K562 (cell line): Measurements from ENCODE around the gene ADAMTS2. TPM values are rescaled to one million over a fixed set of nuclear protein-coding genes. Genes with fewer than 3 reads are reported as not detected.

ENCODE experiments used
- ATAC-seq: fragments of 200-7000 bp; cut with Tn5 transposase; 3 replicates; pipeline ENCODE4 v1.9.1; 2020; ENCODE audit warnings: moderate library complexity
- BruUV-seq: library from RNA; stranded (reverse); fragments of 400-500 nt; replicated peaks from 2 replicates; lab custom pipeline; 2021; lab: Mats Ljungman, UMichigan
- CTCF ChIA-PET: fragments of 300-600 bp; formaldehyde crosslinking; extraction: SDS; loops from one replicate; lab custom pipeline; 2021; ENCODE audit warnings: low intra/inter-chr PET ratio; lab: Yijun Ruan, JAX
- POLR2A ChIA-PET: fragments of 300-600, 350-650 bp; sonication (Branson Sonifier 250); formaldehyde crosslinking; extraction: SDS; loops from one replicate; lab custom pipeline; 2021; ENCODE audit warnings: antibody characterized with exemption, inconsistent platforms; lab: Yijun Ruan, JAX
- DNase-seq, 4 experiments: peaks; one replicate each; pipeline versions ENCODE4 v3.0.0 to v3.0.0-alpha.2; 2011 to 2018; ENCODE audit warnings: low spot score in 3 of 4, mixed read lengths in 3 of 4; ENCODE audit errors: extremely low read depth in 1 of 4
- FAIRE-seq: peaks from 2 replicates; lab custom pipeline; 2011; peaks lifted over from hg19 to GRCh38; lab: Jason Lieb, UNC
- H2AFZ ChIP-seq: 2 replicates; pipeline ENCODE4 v1.6.0; 2011; ENCODE audit warnings: low read depth, low read length, control low read depth, inconsistent platforms
- H3K27ac ChIP-seq: fragments of 200-600 bp; 3 replicates; pipeline ENCODE4 v1.8.0; 2011; ENCODE audit warnings: low read depth, mild to moderate bottlenecking, control low read depth, inconsistent platforms, low read length, moderate library complexity, mixed read lengths; ENCODE audit errors: extremely low read depth
- H3K27me3 ChIP-seq, 2 experiments: fragments of 300-600 bp in 1 of 2; 2 replicates in 1 of 2; 3 replicates in 1 of 2; pipeline versions ENCODE4 v1.6.0 to v1.8.0; 2011; ENCODE audit warnings: inconsistent platforms in 2 of 2, low read length in 2 of 2, mild to moderate bottlenecking in 1 of 2, mixed read lengths in 1 of 2, moderate library complexity in 1 of 2; ENCODE audit not compliant: control insufficient read depth in 2 of 2, insufficient read depth in 2 of 2
- H3K36me3 ChIP-seq: fragments of 300-600 bp; 3 replicates; pipeline ENCODE4 v1.8.0; 2011; ENCODE audit warnings: mild to moderate bottlenecking, low read length, inconsistent platforms; ENCODE audit not compliant: control insufficient read depth, insufficient read depth
- H3K4me1 ChIP-seq, 2 experiments: fragments of 200-600 bp in 1 of 2; replicated peaks in 1 of 2; 2 replicates in 1 of 2; 3 replicates in 1 of 2; pipeline versions ENCODE4 v1.5.1 to v1.8.0; 2011; ENCODE audit warnings: inconsistent platforms in 2 of 2, low read length in 2 of 2, mild to moderate bottlenecking in 1 of 2, mixed read lengths in 1 of 2, moderate library complexity in 1 of 2; ENCODE audit not compliant: control insufficient read depth in 2 of 2, insufficient read depth in 2 of 2
- H3K4me2 ChIP-seq: 2 replicates; pipeline ENCODE4 v1.6.1; 2011; ENCODE audit warnings: low read length, control low read depth, inconsistent platforms, mixed read lengths; ENCODE audit not compliant: insufficient read depth
- H3K4me3 ChIP-seq: fragments of 200-600 bp; sonication (generic), shearing (Covaris generic); 2 replicates; pipeline ENCODE4 v1.5.1; 2016; ENCODE audit warnings: control low read depth, inconsistent platforms
- H3K79me2 ChIP-seq: fragments of 200-600 bp; 3 replicates; pipeline ENCODE4 v1.8.0; 2011; ENCODE audit warnings: low read length, inconsistent platforms; ENCODE audit not compliant: control insufficient read depth, insufficient read depth
- H3K9ac ChIP-seq, 2 experiments: 2 replicates each; pipeline versions ENCODE4 v1.6.0 to v1.6.1; 2011; ENCODE audit warnings: low read depth in 2 of 2, low read length in 2 of 2, control low read depth in 1 of 2, inconsistent platforms in 1 of 2, mild to moderate bottlenecking in 1 of 2, mixed read lengths in 1 of 2; ENCODE audit not compliant: insufficient read depth in 1 of 2
- H3K9me1 ChIP-seq: one replicate; pipeline ENCODE4 v1.6.0; 2011; ENCODE audit warnings: inconsistent platforms, mild to moderate bottlenecking, low read length, moderate library complexity; ENCODE audit not compliant: control insufficient read depth, insufficient read depth
- H3K9me3 ChIP-seq: replicated peaks from 2 replicates; pipeline ENCODE4 v1.5.1; 2011; ENCODE audit warnings: low read depth, low read length, inconsistent platforms; ENCODE audit not compliant: control insufficient read depth, insufficient read depth
- H4K20me1 ChIP-seq: replicated peaks from 2 replicates; pipeline ENCODE4 v1.6.1; 2011; ENCODE audit warnings: low read length, inconsistent platforms, mixed read lengths; ENCODE audit not compliant: control insufficient read depth, insufficient read depth
- CEBPZ ChIP-seq: fragments of 150-350 bp; IDR thresholded peaks from 2 replicates; pipeline ENCODE4 v1.6.1; 2014; ENCODE audit warnings: low read depth, mild to moderate bottlenecking, low read length, borderline replicate concordance
- KAT2B ChIP-seq: IDR thresholded peaks from one replicate; pipeline ENCODE4 v1.6.1; 2012; ENCODE audit warnings: low read depth, mild to moderate bottlenecking, control low read depth, inconsistent platforms, low read length, moderate library complexity
- NR1H2 ChIP-seq: sonication (generic); formaldehyde crosslinking; IDR thresholded peaks from 2 replicates; pipeline ENCODE4 v1.4.0; 2020; ENCODE audit warnings: mild to moderate bottlenecking, missing genetic modification reagents
- TAF15 ChIP-seq: fragments of 200-400 bp; formaldehyde crosslinking; IDR thresholded peaks from 2 replicates; pipeline ENCODE4 v1.6.1; 2017; ENCODE audit warnings: mild to moderate bottlenecking, low read depth, low read length, moderate library complexity
- ZNF699 ChIP-seq: fragments of 250-450 bp; sonication (Bioruptor Pico); IDR thresholded peaks from 2 replicates; pipeline ENCODE4 v1.8.0; 2021; ENCODE audit warnings: mild to moderate bottlenecking, moderate library complexity; ENCODE audit not compliant: insufficient replicate concordance
- WGBS: fragments of 100-300 bp; shearing (Covaris generic); methylation state at CpG from one replicate; pipeline ENCODE4 v1.1.6; 2016; ENCODE audit warnings: low coverage, mixed read lengths; ENCODE audit not compliant: insufficient coverage; ENCODE audit errors: missing lambda C conversion rate; 5-methylcytosine and 5-hydroxymethylcytosine counted together
- in situ Hi-C: fragments of 300-500 bp; cut with MboI; formaldehyde crosslinking; loops from 4 replicates; pipeline ENCODE4 v1.15.0; 2018; ENCODE audit warnings: inconsistent platforms, mixed read lengths
- intact Hi-C: fragments of 100-400 bp; cut with micrococcal nuclease; formaldehyde crosslinking; loops from 2 replicates; pipeline ENCODE4 v1.14.2; 2022
- polyA plus RNA-seq, 8 experiments: library from polyadenylated mRNA; depleted of rRNA in 4 of 8; stranded (reverse) in 5 of 8; unstranded in 3 of 8; fragments of >200 nt; fragmentation: Nextera tagmentation in 2 of 8; fragmentation: Illumina TruSeq in 1 of 8; extraction: Ambion mirVana in 2 of 8; extraction: Trizol in 1 of 8; gene quantifications; 2 replicates each; pipeline versions ENCODE4 v1.2.1 to v1.2.3, GENCODE V29; 2011 to 2014; ENCODE audit warnings: inconsistent platforms in 1 of 8, missing spikeins in 1 of 8
- total RNA-seq, 7 experiments: library from RNA; depleted of rRNA in 6 of 7; stranded (reverse); fragments of >200 nt in 6 of 7; fragmentation: Illumina TruSeq in 2 of 7; extraction: Trizol in 2 of 7; gene quantifications; 2 replicates each; pipeline versions ENCODE4 v1.2.1 to v1.2.3, GENCODE V29; 2011 to 2021; ENCODE audit warnings: low replicate concordance in 1 of 7

Gene ADAMTS2
- total and polyA plus RNA-seq, 9 of the 15 experiments (the other 6 are each of a cell fraction or from before 2014, with no cell fraction given) = not detected

GRCh38 chr5:179201986-179202385 lies 143.3 kb downstream of the ADAMTS2 start:
- Histone ChIP-seq H3K27me3 (peaks cover 18 to 65% of the 10 kb centered on the region in 2 experiments; a peak in 4 of 5 replicates), H2AFZ (no peak overlapping the region)
- POLR2A ChIA-PET = no interaction called here
- FAIRE-seq = no peak
- no peak for TF ChIP-seq KAT2B
- no peak for TF ChIP-seq TAF15
- no peak for TF ChIP-seq NR1H2
- no peak for TF ChIP-seq CEBPZ
- TF ChIP-seq ZNF699 (CRISPR knock-in tag) = no peak
- TF ChIP-seq, all 486 proteins: peak for 0
- intact Hi-C loops (no loop called here), in situ Hi-C loops (no loop called here)
- no TSS peak for BruUV-seq
- 4% methylated on average over 16 of the region's 16 CpGs for WGBS
- no peak overlapping the region for H3K4me2 ChIP-seq
- no peaks in the 10 kb centered on the region for H3K79me2 ChIP-seq
- ATAC-seq (no peak), DNase-seq (no peak)
- H4K20me1 ChIP-seq = no peaks in the 10 kb centered on the region
- no peak overlapping the region for H3K4me3 ChIP-seq
- H3K9ac ChIP-seq = no peak overlapping the region
- no peaks in the 10 kb centered on the region for H3K36me3 ChIP-seq
- H3K27ac ChIP-seq = no peak overlapping the region
- peaks cover 0 to 4% of the 10 kb centered on the region in 2 experiments; a peak in 2 of 5 replicates for H3K4me1 ChIP-seq
- no peaks in the 10 kb centered on the region for H3K9me3 ChIP-seq
- CTCF ChIA-PET = interaction anchor here (0.7 kb wide), 1 partner anchor 77 kb away, joined by 3 read pairs; no protein-coding TSS in a partner anchor
- no peaks in the 10 kb centered on the region for H3K9me1 ChIP-seq
